GM10847 (cell line): Measurements from ENCODE around the gene ZDHHC3.

Source experiments
- POLR2A ChIP-seq: IDR thresholded peaks from 2 replicates; pipeline ENCODE4 v1.6.1; 2011; ENCODE audit not compliant: insufficient read length; ENCODE audit errors: extremely low read depth

Gene ZDHHC3

DNA sequence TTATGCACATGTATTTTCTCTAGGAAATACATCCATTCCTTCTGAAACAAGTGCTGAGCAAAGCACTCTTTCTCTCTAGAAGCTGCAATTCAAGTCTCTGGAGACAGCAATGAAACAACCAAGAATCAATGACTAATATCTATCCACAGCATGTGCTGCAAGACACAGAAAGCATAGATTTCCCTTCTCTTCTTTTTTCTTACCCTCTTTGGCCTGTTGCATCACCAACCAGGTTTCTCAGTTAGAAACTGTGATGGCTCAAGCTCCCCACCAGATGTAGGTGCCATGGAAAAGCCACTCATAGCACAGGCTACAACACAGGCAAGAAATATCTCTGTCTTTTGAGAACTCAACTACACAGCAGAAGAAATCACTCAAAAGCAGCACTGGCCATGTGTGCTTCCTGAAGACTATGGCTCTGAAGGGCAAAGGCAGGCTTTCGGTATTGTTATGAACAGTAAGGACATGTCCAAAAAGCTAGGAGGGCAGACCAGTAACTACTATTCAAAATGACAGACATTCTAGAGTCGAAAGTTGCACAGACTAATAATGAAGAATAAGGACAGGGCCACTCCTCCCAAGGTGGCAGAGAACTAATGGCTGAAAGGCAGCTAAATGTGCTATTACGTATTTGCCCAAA is 15.5 kb downstream of the ZDHHC3 start:
- TF ChIP-seq POLR2A = no peak

DNA sequence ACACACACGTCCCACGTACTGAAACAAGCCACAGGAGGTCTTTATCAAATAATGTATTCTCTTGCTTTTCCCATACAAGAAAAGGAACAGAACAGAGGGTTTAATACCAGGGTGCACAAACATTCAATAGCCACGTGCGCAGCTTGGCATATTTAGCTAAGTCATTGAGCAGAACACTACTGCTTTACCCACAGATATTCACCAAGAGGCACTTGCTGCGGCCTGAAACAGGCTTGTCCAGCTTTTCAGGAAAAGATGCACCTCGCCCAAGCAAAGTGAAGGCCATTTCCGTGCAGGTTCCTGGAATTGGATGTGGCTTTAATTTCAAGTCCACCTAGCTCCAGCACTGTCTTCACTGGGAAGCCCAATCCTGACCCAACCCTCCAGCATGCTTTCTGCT is 17.6 kb downstream of the ZDHHC3 start:
- no peak for TF ChIP-seq POLR2A

DNA sequence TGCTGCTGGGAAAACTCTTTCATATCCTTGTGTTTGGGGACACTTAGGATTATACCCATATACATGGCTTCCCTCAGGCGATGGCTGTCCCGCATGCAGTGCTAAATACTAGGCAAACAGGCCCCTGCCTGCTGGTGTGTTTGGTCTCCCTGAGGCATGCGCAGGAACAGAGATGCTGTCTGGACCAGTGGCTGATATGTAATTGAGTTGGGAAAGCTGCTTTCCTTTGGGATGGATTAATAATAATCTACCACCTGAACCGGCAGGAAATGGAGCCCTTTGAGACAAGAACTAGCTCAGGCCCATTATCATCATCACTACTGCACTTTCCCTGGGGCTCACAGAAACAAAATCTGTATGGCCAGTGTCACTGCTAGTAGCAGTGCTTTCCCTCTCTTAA is 18.0 kb downstream of the ZDHHC3 start:
- no peak for TF ChIP-seq POLR2A

DNA sequence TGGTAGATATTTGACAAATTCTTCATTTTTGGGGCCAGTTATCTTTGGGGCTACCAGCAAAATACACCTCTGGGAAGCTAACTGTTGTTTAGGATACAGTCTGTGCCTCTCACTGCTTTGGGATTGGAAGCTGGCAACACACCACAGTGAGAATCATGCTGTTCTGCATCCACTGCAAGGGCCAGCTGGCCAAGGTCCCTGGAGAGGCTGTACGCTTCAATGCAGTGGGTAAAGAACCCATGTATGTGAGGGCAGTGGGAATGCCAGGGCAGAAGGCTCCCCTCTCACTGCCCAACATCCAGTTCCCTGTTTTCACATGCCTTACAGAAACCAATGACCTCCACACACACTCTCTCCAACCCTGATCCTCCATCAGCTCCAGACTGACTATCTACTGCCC is 20.1 kb downstream of the ZDHHC3 start:
- TF ChIP-seq POLR2A = no peak

DNA sequence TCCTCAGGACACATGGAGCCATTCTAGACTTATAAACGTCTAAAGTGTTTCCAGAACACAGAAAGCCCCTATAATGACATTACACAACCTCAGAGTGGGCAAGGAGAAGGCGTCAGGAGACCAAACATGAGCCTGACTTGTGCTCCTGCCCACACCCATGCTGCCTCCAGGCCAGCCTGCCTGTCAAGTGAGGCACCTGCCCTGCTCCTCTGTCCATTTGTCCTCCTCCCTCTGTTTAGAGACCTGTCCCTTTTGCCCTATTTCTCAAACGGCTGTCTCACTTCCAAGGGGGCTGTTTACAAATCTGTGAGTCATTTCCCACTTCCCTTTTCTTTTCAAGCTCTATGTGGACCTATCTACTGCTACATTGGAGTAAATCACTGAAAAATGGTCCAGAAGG is 21.0 kb downstream of the ZDHHC3 start:
- TF ChIP-seq POLR2A = no peak

DNA sequence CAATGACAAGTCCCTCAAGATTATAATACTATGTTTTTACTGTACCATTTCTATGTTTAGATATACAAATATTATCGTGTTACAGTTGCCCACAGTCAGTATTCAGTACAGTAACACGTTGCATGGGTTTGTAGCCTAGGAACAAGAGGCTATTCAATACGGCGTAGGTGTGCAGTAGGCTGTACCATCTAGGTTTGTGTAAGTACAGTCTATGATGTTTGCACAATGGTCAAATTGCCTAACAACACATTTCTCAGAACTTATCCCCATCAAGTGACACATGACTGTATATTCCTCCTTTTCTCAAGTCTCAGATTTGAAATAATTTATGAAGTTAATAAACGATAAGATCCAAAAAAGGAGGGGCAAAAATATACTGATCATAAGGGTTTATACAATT is 21.7 kb downstream of the ZDHHC3 start:
- TF ChIP-seq POLR2A = no peak

DNA sequence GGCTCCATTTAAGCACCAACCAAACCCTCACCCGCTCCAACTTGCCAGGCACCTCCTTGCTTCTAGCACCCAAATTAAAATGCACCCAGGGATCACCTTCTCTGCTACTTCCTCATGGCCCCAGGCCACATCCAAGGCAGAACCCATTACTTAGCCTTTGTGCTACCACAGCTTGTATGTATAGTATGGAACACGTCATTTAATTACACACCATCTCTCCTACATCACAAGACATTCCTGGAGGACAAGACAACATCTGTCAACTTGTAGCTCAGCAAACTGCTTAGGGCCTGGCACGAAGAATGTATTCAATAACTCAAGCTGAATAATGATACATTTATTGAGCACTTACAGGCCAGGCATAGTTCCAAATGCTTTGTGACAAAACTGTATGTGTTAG is 23.3 kb downstream of the ZDHHC3 start:
- no peak for TF ChIP-seq POLR2A

DNA sequence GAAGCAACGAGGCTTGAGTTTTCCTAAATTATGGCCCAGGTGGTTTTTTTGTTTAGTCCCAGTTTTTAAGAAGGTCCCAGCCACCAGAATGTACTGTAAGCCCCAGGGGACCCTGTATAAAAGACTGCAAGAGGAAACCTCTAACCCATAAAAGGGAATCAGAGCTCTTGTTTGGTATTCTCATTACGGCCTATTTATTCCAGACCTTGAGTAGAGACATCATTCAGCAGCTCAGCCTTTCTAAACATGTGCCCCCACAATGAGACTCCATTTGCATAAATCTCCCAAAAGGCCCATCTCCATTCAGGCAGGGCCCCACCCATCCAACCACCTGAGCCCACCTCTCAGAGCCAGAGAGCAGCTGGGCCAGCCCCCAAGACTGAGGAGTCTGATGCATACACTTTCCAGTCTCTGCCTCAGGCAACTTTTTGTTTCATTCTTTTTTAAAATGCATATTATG is 25.7 kb downstream of the ZDHHC3 start:
- TF ChIP-seq POLR2A = no peak

DNA sequence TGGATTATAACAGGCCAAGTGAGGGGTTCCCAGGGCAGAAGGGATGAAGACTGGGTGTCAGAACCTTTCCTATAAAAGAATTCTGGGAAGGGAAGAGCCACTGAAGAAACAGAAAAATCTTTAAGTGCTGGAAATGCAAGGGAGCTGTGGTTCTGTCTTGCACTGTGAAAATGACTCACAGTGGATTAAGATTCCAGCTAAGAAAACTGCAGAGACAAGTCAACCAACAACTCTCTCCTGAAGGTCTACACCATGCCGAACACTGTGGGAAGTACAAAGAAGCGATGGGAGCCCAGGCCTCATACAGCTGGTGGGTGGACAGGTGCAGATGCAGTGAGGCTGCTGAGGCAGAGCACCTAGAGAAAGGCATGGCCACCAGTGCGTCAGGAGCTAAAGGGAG is 27.7 kb downstream of the ZDHHC3 start:
- TF ChIP-seq POLR2A = no peak

DNA sequence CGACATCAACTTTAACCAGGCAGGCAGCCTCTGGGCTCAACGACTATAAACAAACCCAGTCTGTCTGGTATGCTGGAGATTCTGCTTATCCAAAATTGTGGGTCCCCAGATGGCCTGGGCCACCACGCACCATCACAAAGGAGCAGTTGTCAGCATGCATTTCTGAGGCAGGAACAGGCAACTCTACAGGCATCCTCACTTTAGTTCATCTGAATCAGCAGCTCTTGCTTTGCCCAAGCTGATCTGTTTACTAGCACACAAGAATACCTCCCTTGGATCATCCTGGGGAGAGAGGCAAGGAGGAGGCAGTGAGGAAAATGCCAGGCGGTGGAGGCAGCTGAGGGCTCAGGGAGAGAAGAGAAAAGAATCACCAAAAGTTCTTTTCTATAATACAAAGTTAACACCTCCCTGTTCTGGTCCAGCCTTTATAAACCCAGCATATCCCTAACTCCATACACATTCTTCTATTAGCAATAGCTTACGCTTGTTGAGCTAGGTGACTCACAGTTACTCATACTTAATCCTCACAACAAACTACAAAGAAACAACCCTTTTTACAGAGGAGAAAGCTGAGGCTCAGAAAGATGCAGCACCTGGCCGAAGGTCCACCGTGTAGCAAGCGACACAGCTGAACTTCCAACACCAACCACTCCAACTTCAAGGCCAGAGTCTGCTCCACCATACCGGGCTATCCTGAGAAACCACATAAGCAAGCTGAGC is 33.6 kb downstream of the ZDHHC3 start:
- no peak for TF ChIP-seq POLR2A

DNA sequence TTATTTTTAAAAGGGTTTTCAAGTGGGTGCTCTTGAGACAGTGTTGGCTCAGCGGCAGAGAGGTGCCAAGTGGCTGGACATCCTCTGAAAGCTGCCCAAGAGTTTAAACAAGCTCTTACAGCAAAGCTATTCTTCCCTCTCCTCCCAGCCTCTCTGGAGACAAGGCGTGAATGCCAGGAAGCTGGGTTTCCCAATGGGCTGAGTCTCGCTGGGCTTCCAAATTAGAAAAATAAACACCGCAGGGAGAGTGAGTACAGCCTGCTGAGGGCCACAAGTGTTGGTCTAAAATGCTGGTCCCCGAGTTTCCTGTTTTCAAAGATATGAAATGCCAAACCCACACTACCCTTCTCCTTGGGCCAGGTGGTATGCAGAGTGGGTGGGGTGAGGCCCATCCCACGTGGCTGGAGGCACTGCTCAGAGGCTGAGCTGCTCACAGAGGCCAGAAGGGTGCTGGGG is 36.4 kb downstream of the ZDHHC3 start:
- TF ChIP-seq POLR2A = no peak

DNA sequence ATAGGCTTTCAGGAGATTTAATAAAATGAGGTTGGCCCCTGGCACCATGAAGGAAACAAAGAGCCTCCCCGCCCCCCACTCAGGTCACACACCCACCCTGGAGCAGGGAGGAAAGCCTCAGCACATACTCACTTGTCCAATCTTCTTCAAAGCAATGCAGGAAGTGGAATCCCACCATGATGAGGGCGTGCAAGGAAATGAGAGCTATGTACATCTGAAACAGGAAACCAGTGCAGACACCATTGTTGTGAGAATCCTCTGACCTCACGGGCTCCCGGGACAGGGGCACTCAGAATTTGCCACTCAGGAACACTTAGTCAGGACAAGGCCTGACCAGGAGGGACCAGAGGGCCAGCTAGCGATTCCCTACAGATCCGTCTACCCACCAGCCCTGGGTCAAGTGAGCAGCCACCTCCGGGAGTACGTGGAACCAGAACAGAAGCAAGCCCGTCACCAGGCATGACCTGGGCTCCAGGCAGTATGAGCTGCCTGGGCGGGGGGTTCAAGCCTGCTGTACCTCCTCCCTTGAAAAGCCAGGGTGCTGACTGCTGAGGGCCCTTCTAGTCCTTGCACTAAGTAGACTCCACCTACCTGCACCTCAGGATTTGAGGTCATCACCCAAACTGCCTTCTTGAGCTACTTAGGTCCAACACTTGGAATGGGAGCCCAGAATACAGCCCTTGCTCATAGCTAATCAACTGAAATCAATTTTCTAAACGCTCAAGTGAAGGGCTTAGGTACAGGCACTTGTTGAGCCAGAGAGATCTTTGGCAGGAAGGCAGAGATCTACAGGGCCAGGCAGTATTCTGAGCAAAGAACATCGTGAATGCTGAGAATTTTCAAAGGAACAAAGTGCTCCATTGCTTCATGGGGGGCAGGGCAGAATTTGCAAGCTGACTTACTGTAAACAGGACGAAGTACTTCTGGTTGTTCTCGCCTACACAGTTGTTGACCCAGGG is 42.7 kb downstream of the ZDHHC3 start:
- TF ChIP-seq POLR2A = no peak

DNA sequence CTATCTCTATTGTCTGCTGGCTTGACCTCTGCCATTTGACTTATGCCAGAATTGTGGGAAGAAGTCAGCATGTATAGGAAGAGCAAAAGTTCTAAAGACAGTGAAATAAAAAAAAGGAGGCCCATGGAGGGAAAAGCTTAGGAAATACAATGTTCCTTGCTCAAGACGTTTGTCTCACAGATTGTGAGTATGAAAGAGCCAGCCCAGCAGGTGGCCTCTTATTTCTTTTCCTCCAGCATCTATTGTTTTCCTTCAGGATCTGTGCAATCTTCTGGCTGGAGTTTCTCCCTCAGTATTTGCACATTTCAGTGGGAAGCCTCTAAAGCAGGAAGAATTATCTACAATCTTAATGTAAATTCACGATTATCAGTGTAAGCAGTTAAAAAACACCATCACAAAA is 43.7 kb downstream of the ZDHHC3 start:
- no peak for TF ChIP-seq POLR2A

DNA sequence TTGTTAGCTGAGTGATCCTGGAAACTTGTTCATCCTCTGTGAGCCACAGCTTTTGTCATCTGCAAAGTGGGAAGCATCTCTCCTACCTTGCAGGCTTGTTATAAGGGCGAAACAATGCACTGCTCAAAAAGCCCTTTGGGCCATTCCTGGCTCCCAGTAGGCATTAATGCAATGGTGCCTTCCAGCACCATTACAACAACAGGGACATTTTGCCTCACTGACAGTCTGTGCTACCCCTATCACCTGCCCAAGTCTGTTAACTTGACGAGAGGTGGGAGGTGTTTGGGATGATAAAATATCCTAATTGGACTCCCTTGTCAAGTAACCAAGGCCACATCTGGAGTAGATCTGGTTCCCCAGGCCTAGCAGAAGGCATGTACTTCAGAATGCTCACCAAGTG is 44.2 kb downstream of the ZDHHC3 start:
- no peak for TF ChIP-seq POLR2A

DNA sequence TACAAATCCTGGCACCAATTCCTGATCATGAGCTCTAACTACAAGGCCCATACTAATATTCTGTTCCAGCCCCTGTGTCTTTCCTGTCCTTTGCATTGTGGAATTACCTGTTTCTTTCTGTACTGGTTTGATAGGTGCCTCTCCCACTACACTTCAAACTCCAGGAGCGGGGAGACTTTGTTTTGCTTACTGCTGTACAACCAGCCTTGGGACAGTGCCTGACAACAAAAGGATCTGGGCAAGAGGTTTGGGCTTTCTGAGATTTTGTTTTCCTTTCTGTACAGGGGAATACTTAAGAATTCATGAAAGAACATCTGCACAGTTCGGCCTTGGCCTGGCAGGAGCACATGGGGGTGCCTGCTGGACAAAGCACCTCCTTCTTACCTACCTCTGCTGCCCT is 45.1 kb downstream of the ZDHHC3 start:
- TF ChIP-seq POLR2A = no peak

DNA sequence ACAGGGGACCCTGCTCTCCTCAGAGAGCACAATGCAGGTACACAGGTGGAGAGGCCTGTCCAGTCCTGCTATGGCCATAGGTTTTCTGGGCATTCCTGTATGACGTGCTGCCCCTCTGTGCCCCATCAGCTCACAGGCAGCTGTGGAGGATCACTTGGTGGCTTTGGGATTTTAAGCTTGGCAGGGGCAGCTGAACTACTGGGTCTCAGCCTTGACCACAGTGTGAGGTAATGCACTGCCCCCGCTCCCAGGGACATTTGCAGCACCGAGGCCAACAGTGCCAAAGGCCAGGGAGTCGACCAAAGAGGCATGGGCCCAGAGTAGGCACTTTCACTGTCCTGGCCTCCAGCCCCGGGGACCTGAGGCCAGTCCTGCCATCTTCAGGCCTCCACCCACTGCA is 46.2 kb downstream of the ZDHHC3 start:
- no peak for TF ChIP-seq POLR2A
